CD14-positive monocyte (primary cell): ENCODE measurements around the gene CNBP. TPM values are rescaled to one million over a fixed set of nuclear protein-coding genes. Genes with fewer than 3 reads are reported as not detected.
A peak's percentile ranks its signal among the peaks of the same experiment; 100 is the strongest.
"Not testable (repeated sequence)": the region's sequence is repeated elsewhere in the genome, so short reads cannot be mapped to it uniquely, and the experiment has no call there.

Source experiments
- DNase-seq, 3 donors: peaks; one replicate each; pipeline ENCODE4 v3.0.0-alpha.2; 2011 to 2022
- H2AFZ ChIP-seq: 2 replicates; pipeline ENCODE4 v1.6.0; 2012; ENCODE audit warnings: mild to moderate bottlenecking, low read depth, low read length, inconsistent platforms; ENCODE audit not compliant: insufficient read depth, poor library complexity, severe bottlenecking
- H3K27ac ChIP-seq, 2 donors: 1 replicate in 1 of 2; 2 replicates in 1 of 2; pipeline ENCODE4 v1.5.1; 2012 to 2013; ENCODE audit warnings: low read length in 2 of 2, control low read depth in 1 of 2, inconsistent platforms in 1 of 2, low read depth in 1 of 2, mild to moderate bottlenecking in 1 of 2
- H3K27me3 ChIP-seq, 2 donors: one replicate each; pipeline versions ENCODE4 v1.6.0 to v1.6.1; 2011 to 2013; ENCODE audit warnings: low read length in 2 of 2; ENCODE audit not compliant: control insufficient read depth in 2 of 2, insufficient read depth in 2 of 2
- H3K36me3 ChIP-seq, 2 donors: replicated peaks in 1 of 2; 1 replicate in 1 of 2; 2 replicates in 1 of 2; pipeline versions ENCODE4 v1.5.1 to v1.6.1; 2012 to 2013; ENCODE audit warnings: low read length in 2 of 2, control low read depth in 1 of 2, inconsistent platforms in 1 of 2, mild to moderate bottlenecking in 1 of 2; ENCODE audit not compliant: insufficient read depth in 2 of 2, control insufficient read depth in 1 of 2
- H3K4me1 ChIP-seq, 2 donors: 1 replicate in 1 of 2; 2 replicates in 1 of 2; pipeline versions ENCODE4 v1.5.1 to v1.6.1; 2012 to 2013; ENCODE audit warnings: low read length in 2 of 2, control low read depth in 1 of 2, inconsistent platforms in 1 of 2, mild to moderate bottlenecking in 1 of 2, moderate library complexity in 1 of 2; ENCODE audit not compliant: insufficient read depth in 2 of 2, control insufficient read depth in 1 of 2
- H3K4me2 ChIP-seq: replicated peaks from 2 replicates; pipeline ENCODE3; 2012; ENCODE audit warnings: low read length, moderate library complexity, mild to moderate bottlenecking; ENCODE audit not compliant: poor library complexity, severe bottlenecking; ENCODE audit errors: extremely low read depth
- H3K4me3 ChIP-seq, 3 experiments: fragments of 200-600 bp in 1 of 3; sonication (generic) in 1 of 3; replicated peaks in 1 of 3; 1 replicate in 2 of 3; 2 replicates in 1 of 3; pipeline ENCODE4 v1.5.1; 2011 to 2013; ENCODE audit warnings: low read length in 3 of 3, mild to moderate bottlenecking in 3 of 3, control low read depth in 2 of 3, low read depth in 2 of 3, inconsistent platforms in 1 of 3, moderate library complexity in 1 of 3
- H3K79me2 ChIP-seq: 2 replicates; pipeline ENCODE4 v1.6.0; 2012; ENCODE audit warnings: mild to moderate bottlenecking, control low read depth, inconsistent platforms, low read length, moderate library complexity; ENCODE audit not compliant: insufficient read depth
- H3K9ac ChIP-seq: 2 replicates; pipeline ENCODE4 v1.6.0; 2017; ENCODE audit warnings: low read length, mild to moderate bottlenecking; ENCODE audit not compliant: insufficient read depth, poor library complexity, severe bottlenecking
- H3K9me3 ChIP-seq, 2 donors: replicated peaks in 1 of 2; 1 replicate in 1 of 2; 2 replicates in 1 of 2; pipeline versions ENCODE4 v1.5.1 to v1.6.1; 2012 to 2013; ENCODE audit warnings: low read length in 2 of 2, control low read depth in 1 of 2; ENCODE audit not compliant: control insufficient read depth in 1 of 2, insufficient read depth in 1 of 2
- H4K20me1 ChIP-seq: 2 replicates; pipeline ENCODE4 v1.6.0; 2012; ENCODE audit warnings: mild to moderate bottlenecking, low read length, control low read depth, moderate library complexity; ENCODE audit not compliant: insufficient read depth
- H3K27ac Mint-ChIP-seq, 7 donors: one replicate each; pipeline ENCODE4 v1.8.0; 2020; ENCODE audit warnings: mild to moderate bottlenecking in 7 of 7, mixed read lengths in 7 of 7, moderate library complexity in 6 of 7, inconsistent platforms in 2 of 7
- H3K27me3 Mint-ChIP-seq, 3 donors: one replicate each; pipeline ENCODE4 v1.8.0; 2021 to 2022; ENCODE audit warnings: low read depth in 3 of 3, mild to moderate bottlenecking in 3 of 3, mixed read lengths in 3 of 3, moderate library complexity in 3 of 3, inconsistent platforms in 1 of 3
- H3K36me3 Mint-ChIP-seq, 2 donors: one replicate each; pipeline ENCODE4 v1.8.0; 2020; ENCODE audit warnings: mixed read lengths in 2 of 2, inconsistent platforms in 1 of 2, mild to moderate bottlenecking in 1 of 2
- H3K4me1 Mint-ChIP-seq: one replicate; pipeline ENCODE4 v1.8.0; 2020; ENCODE audit warnings: mild to moderate bottlenecking, mixed read lengths
- H3K4me3 Mint-ChIP-seq, 2 donors: one replicate each; pipeline ENCODE4 v1.8.0; 2020; ENCODE audit warnings: mild to moderate bottlenecking in 2 of 2, mixed read lengths in 2 of 2, moderate library complexity in 1 of 2
- H3K9me3 Mint-ChIP-seq, 7 donors: one replicate each; pipeline ENCODE4 v1.8.0; 2020 to 2022; ENCODE audit warnings: mixed read lengths in 7 of 7, mild to moderate bottlenecking in 6 of 7, moderate library complexity in 6 of 7, inconsistent platforms in 2 of 7
- WGBS: methylation state at CpG from one replicate; pipeline ENCODE4 v1.1.5; 2013; ENCODE audit warnings: missing lambda C conversion rate; ENCODE audit not compliant: insufficient coverage; 5-methylcytosine and 5-hydroxymethylcytosine counted together
- intact Hi-C, 2 donors: fragments of 100-400 bp; cut with micrococcal nuclease; formaldehyde crosslinking; loops; one replicate each; pipeline versions ENCODE4 v1.15.0 to v1.15.1; 2023
- polyA plus RNA-seq, 3 donors: library from polyadenylated mRNA; depleted of rRNA in 1 of 3; unstranded in 2 of 3; stranded (reverse) in 1 of 3; fragments of 300-500 nt in 2 of 3; fragments of >200 nt in 1 of 3; fragmentation: Illumina TruSeq in 2 of 3; gene quantifications; 1 replicate in 2 of 3; 2 replicates in 1 of 3; pipeline ENCODE4 v1.2.3, GENCODE V29; 2012 to 2021
- TF ChIP-seq, protein P1 (sequence below): fragments of 200-600 bp; IDR thresholded peaks from one replicate; pipeline ENCODE4 v1.8.0; 2022; ENCODE audit warnings: antibody characterized with exemption, mild to moderate bottlenecking

The CNBP gene
- polyA plus RNA-seq, 3 donors = 354 to 946 (median 845) TPM

DNA sequence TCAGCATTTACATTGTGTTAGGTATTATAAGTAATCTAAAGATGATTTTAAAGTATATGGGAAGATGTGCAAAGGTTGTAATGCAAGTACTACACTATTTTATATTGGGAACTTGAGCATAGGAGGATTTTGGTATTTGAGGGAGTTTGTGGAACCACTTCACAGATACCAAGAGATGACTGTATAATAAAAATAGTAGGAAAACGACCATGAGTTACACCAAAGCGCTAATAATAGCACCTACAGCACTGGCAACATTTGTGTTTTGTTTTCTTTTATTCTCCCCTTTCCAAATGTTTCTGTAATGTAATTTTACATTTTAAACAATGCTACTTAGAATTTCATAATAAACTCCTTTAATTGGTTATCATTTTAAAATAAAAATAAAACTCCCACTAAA is 10.5 kb downstream of the CNBP start:
- peak overlapping the region in 2 of 7 donors; percentile 46 to 75 for H3K27ac Mint-ChIP-seq
- no peaks in the 10 kb centered on the region for H3K27me3 ChIP-seq
- no peaks in the 10 kb centered on the region for H3K9me3 ChIP-seq
- no peak overlapping the region for H3K4me2 ChIP-seq
- no peak overlapping the region for H3K4me3 Mint-ChIP-seq
- H4K20me1 ChIP-seq = peaks cover 100% of the 10 kb centered on the region
- H2AFZ ChIP-seq = no peak overlapping the region
- H3K4me3 ChIP-seq = no peak overlapping the region
- intact Hi-C loops = no loop called here
- peaks cover 37% of the 10 kb centered on the region for H3K4me1 Mint-ChIP-seq
- H3K27ac ChIP-seq = peak overlapping the region in 1 of 2 donors; percentile 53
- peaks cover 9 to 20% of the 10 kb centered on the region in 2 donors for H3K4me1 ChIP-seq
- H3K9me3 Mint-ChIP-seq = no peaks in the 10 kb centered on the region
- no peak for DNase-seq
- H3K9ac ChIP-seq = peak overlapping the region; percentile 1
- TF ChIP-seq, protein P1, sequence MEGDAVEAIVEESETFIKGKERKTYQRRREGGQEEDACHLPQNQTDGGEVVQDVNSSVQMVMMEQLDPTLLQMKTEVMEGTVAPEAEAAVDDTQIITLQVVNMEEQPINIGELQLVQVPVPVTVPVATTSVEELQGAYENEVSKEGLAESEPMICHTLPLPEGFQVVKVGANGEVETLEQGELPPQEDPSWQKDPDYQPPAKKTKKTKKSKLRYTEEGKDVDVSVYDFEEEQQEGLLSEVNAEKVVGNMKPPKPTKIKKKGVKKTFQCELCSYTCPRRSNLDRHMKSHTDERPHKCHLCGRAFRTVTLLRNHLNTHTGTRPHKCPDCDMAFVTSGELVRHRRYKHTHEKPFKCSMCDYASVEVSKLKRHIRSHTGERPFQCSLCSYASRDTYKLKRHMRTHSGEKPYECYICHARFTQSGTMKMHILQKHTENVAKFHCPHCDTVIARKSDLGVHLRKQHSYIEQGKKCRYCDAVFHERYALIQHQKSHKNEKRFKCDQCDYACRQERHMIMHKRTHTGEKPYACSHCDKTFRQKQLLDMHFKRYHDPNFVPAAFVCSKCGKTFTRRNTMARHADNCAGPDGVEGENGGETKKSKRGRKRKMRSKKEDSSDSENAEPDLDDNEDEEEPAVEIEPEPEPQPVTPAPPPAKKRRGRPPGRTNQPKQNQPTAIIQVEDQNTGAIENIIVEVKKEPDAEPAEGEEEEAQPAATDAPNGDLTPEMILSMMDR = no peak
- H3K79me2 ChIP-seq = peaks cover 92% of the 10 kb centered on the region
- peaks cover 58 to 89% of the 10 kb centered on the region in 2 donors for H3K36me3 ChIP-seq
- H3K36me3 Mint-ChIP-seq = peaks cover 55 to 73% of the 10 kb centered on the region in 2 donors
- no CpG with 5 or more reads among the region's 2 CpGs for WGBS
- H3K27me3 Mint-ChIP-seq = no peaks in the 10 kb centered on the region

DNA sequence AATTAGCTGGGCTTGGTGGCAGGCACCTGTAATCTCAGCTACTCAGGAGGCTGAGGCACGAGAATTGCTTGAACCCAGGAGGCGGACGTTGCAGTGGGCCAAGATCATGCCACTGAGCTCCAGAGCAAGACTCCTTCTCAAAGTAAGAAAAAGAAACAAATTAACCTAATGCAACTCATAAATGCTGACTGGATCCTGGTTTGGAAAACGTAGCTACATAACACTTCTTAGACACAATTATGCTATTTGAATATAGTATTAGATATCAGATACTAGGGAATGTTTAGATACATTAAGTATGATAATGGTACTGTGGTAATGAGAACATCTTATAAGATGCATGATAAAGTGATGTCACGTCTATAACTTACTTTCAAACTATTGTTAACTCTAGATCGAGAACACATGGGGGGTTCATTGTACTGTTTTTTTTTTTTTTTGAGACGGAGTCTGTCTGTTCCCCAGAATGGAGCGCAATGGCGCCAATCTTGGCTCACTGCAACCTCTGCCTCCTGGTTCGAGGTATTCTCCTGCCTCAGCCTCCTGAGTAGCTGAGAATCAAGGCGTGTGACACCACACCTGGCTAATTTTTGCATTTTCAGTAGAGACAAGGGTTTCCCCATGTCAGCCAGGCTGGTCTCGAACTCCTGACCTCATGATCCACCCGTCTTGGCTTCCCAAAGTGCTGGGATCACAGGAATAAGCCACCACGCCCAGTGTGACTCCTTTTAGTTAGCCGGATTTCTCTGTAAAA is 16.9 kb downstream of the CNBP start:
- Histone ChIP-seq H2AFZ (no peak overlapping the region), H4K20me1 (peaks cover 71% of the 10 kb centered on the region), H3K27ac (no peak overlapping the region), H3K79me2 (peaks cover 46% of the 10 kb centered on the region), H3K9ac (no peak overlapping the region), H3K36me3 (peaks cover 57 to 59% of the 10 kb centered on the region in 2 donors), H3K9me3 (no peaks in the 10 kb centered on the region), H3K4me3 (no peak overlapping the region), H3K27me3 (no peaks in the 10 kb centered on the region), H3K4me2 (no peak overlapping the region), H3K4me1 (peaks cover 14 to 18% of the 10 kb centered on the region in 2 donors)
- peaks cover 16% of the 10 kb centered on the region for H3K4me1 Mint-ChIP-seq
- peak overlapping the region in 2 of 7 donors; percentile 27 to 30 for H3K27ac Mint-ChIP-seq
- DNase-seq = no peak
- no peaks in the 10 kb centered on the region for H3K27me3 Mint-ChIP-seq
- no peaks in the 10 kb centered on the region for H3K9me3 Mint-ChIP-seq
- H3K4me3 Mint-ChIP-seq = no peak overlapping the region
- intact Hi-C loops = no loop called here
- TF ChIP-seq, protein P1 = no peak
- peaks cover 50 to 66% of the 10 kb centered on the region in 2 donors for H3K36me3 Mint-ChIP-seq
- WGBS = 93% methylated on average over 11 of the region's 15 CpGs

DNA sequence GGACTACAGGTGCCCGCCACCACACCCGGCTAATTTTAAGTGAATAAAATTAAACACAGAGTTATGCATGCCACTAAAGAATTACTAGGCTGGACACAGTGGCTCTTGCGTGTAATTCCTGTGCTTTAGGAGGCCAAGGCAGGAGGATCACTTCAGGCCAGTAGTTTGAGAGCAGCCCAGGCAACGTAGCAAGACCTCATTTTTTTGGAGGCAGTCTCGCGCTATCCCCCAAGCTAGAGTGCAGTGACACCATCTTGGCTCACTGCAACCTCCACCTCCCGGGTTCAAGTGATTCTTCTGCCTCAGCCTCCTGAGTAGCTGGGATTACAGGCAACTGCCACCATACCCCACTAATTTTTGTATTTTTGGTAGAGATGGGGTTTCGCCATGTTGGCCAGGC is 18.1 kb downstream of the CNBP start:
- H3K9me3 Mint-ChIP-seq, DNase-seq, H3K9ac ChIP-seq, H3K27me3 ChIP-seq, intact Hi-C loops, H3K27ac ChIP-seq, H2AFZ ChIP-seq, H3K27me3 Mint-ChIP-seq, H3K4me2 ChIP-seq, H3K4me3 ChIP-seq, H3K4me3 Mint-ChIP-seq, H3K9me3 ChIP-seq: not testable (repeated sequence)
- H3K4me1 Mint-ChIP-seq = peaks cover 16% of the 10 kb centered on the region
- Histone ChIP-seq H3K79me2 (peaks cover 35% of the 10 kb centered on the region), H3K4me1 (peaks cover 15 to 20% of the 10 kb centered on the region in 2 donors), H4K20me1 (peaks cover 59% of the 10 kb centered on the region), H3K36me3 (peaks cover 45 to 48% of the 10 kb centered on the region in 2 donors)
- peaks cover 41 to 55% of the 10 kb centered on the region in 2 donors for H3K36me3 Mint-ChIP-seq
- WGBS = 98% methylated on average over 6 of the region's 8 CpGs
- H3K27ac Mint-ChIP-seq = peak overlapping the region in 3 of 7 donors; percentile 55 to 73 (median 62)
